ENCODE data around the gene MMP27.
"Not testable (repeated sequence)": the region's sequence is repeated elsewhere in the genome, so short reads cannot be mapped to it uniquely, and the experiment has no call there.

Gene MMP27

GRCh38 chr11:102705626-102706025 lies at the start of gene MMP27:
MMP27 (minus strand) TSS chr11:102705769; CDS start chr11:102705714, 55 bp downstream.
- DNase-seq (ENCODE audit: low spot score): no peak

- no peak for DNase-seq (ENCODE audit: low spot score)
These were observed 47.7 kb upstream of the MMP27 start for GRCh38 chr11:102753267-102753666.

DNA sequence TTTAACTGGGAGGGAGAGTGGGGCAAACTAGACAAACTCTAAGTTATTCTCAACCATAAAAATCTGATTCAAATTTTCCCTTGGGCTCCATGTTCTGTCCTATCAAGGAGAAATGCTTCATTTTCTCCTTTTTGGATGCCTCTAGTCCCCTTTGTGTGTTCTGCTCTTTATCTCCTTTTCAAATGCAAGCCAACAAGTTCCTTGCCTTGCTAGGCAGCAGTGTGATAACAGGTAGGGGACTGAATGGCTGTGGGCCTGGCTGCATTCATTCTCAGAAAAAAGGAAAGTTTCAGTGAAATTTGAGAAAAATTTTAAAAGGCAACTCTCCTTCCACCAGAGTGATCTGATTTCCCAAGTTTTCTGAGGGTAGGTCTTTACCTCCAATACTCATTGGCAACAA lies 46.1 kb upstream of the MMP27 start:
- no peak for DNase-seq (ENCODE audit: low spot score)

DNA sequence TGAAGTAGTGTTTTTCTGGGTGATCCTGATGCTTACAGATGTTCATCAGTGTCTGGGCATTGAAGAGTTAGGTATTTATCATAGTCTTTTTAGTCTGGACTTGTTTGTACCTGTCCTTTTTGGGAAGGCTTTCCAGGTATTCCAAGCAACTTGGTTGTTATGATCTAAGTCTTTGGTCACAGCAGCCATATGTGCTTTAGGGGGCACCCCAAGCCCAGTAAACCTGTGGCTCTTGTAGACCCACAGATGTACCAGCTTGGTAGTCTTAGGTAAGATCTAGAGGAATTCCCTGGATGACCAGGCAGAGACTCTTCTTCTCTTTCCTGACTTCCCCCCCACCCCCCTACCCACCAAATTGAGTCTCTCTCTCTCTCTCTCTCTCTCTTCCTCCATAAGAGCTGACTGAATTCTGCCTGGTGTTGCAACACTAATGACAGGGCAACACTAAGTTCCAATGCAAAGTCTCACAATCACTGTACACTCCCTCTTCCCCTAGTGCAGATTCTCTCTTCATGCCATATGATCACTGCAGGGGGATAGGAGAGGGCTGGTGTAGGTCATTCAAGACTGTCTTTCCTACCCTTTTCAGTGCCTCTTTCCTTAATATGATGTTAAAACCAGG lies 43.6 kb upstream of the MMP27 start:
- no peak for DNase-seq (ENCODE audit: low spot score)

GRCh38 chr11:102746746-102747578 lies 41.4 kb upstream of the MMP27 start:
- DNase-seq (ENCODE audit: low spot score): not testable (repeated sequence)

- no peak for DNase-seq (ENCODE audit: low spot score)
These were observed 29.1 kb upstream of the MMP27 start for GRCh38 chr11:102734650-102735049.

DNA sequence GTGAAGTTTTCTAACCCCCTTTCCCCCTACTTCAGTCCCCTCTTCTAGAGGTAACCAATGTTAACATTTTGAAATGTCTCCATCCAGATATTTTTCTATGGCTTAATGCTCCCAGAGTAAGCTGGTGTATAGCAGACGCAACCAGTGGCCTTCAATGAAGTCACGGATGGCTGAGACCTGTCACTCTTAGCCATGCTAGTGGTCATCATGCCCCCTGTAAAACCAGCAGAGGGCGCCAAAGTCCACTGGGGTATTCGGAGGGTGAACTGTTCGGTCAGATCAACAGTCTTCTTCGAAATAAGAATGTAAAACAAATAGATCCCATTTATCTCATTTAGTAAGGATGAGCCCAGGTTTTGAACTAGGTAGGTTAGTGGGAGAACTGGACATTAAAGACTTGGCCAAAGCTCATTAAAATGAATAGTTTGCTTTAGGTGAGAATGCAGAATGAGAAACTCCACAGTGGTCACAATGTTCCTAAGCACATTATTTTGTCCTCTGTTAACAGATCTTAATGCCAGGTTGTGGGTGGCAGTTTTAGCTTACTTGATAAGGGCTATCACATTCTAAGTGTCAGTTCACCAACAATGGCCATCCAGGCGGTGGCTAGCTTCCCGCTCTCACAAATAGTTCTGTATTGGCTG lies 27.8 kb upstream of the MMP27 start:
- DNase-seq (ENCODE audit: low spot score): peak; percentile 54

- not testable (repeated sequence) for DNase-seq (ENCODE audit: low spot score)
These were observed 25.4 kb upstream of the MMP27 start for GRCh38 chr11:102730944-102731343.

- DNase-seq (ENCODE audit: low spot score): no peak
These were observed 24.6 kb upstream of the MMP27 start for GRCh38 chr11:102729849-102730815.

DNA sequence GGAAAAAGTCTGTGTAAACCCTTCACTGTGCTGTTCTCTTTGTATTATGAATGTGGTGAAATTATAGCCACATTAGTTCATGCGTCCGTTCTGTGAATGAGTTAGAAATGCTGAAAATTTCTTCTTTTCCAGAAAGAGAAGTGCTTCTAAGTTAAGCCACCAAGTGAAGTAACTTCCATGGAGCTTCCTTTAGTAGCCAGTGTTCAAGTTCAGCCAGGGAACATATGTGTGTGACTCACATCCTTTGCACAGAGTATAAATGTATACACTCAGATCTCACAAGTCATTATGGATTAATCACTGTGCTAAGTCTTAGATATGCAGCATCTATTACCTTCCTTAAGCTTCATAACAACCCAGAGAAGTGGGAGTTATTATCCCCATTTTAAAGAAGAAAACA lies 22.3 kb upstream of the MMP27 start:
- no peak for DNase-seq (ENCODE audit: low spot score)

DNA sequence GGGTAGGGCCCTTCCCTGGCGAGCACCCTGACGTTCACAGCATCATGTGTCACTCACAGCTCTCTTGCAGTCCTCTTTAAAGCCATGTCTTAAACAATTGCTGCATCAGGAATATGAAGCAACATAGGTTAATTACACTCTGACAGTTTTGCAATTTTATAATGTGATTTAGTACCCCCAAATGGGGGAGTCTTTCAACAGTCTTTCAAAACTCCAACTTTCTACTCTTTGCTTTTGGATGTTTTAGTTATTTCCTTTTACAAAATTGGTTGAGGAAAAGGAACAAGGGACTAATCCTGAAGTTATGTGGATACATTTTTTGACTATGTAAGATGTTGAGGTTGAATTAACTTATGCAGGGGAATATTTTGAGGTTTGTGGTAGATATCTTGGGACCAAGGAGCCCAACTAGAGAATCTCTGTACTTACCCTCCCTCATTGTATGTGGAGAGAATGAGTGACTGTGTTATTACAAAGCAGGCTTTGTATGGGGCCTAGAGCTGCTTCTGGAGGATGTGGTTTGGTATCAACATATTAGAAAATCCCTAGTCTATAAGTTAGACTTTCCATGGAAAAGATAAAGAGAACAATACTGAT lies 19.4 kb upstream of the MMP27 start, which contains the start of gene MMP8:
Gene MMP8, minus strand, starts transcription at position 51 of the 597 bp plus-strand sequence. CDS start 99 bp downstream, outside the sequence.
- DNase-seq (ENCODE audit: low spot score): no peak

GRCh38 chr11:102722821-102723220 lies 17.3 kb upstream of the MMP27 start:
- DNase-seq (ENCODE audit: low spot score): no peak

DNA sequence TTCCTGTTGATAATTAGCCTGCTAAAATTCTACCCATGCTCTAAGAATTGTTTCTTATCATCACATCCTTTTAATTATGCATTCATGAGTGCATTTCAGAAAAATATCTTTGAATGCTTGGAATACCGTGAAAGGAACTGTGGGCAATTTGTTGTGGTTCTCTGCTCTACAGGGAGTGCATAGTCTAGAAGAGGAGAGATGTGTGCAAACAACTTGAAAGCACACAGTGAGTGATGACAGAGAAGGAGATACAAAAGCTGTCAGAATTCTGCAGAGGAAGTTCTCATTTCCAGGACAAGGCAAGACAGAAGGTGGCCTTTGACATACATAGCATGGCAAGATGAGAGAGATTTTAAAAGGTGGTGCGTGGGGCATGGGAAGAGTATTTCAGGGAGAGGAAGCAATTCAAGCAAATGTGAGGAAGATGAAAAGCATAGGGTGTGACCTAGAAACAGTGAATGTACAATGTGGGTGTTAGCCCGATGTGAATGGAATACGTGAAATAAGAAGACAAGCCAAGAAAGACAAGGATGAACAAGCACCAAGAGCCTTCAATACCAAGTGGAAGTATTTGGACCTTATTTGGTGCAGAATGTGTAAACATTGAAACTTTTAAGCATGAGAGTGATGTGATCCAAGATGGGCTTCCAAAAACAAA lies 14.2 kb upstream of the MMP27 start:
- DNase-seq (ENCODE audit: low spot score): no peak

DNA sequence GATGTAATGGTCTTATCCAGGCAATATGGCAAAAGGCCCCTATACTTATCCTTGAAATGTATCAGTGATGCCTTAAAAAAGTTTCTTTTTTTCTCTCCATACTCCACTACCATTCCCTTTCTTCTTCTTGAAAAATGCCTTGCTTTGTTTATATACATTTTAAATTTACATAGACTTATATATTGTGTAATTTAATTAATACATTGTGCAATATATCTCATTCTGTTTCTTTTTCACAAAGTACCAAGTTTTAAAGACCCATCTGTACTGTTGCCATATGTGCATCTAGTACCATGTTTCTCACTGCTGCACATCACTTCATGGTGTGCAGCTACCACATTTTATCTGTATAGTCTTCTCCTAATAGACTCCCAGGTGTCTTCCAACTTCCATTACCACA lies 11.7 kb upstream of the MMP27 start:
- DNase-seq (ENCODE audit: low spot score): no peak

GRCh38 chr11:102716527-102716926 lies 11.0 kb upstream of the MMP27 start:
- no peak for DNase-seq (ENCODE audit: low spot score)

DNA sequence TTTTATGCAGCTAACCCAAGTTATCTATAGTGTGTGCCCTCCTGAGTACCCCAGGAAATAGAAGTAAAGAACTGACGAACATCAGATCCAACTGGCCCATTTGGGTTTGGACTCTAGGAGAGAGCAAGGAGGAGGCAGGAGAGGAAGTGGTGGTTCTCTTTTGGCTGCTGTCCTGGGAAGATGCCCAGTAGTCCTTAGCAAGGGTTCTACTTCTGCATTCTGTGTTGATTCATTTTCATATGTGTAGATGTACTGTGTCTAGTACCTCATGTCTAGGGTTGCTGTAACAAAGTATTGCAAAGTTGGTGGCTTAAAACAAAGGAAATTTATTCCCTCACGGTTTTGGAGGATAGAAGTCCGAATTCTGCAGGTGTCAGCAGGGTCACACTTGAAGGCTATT lies 6.6 kb upstream of the MMP27 start:
- DNase-seq (ENCODE audit: low spot score): no peak

GRCh38 chr11:102709201-102709945 lies 3.8 kb upstream of the MMP27 start:
- DNase-seq (ENCODE audit: low spot score): no peak

DNA sequence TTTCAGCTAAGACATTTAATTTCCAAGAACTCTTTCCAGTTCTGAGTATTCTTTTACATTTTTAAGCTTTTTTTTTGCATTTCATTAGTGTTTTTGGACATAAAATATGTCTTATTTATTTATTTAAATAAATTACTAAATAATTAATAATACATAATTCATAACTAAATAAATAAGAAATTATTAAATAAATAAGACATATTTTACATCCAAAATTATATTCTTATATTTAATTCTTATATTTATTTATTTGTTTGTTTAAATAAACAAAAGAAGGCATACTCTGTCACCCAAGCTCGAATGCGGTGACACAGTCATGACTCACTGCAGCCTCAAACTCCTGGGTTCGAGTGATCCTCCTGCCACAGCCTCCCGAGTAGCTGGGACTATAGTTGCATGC lies 3.1 kb upstream of the MMP27 start:
- no peak for DNase-seq (ENCODE audit: low spot score)

GRCh38 chr11:102704841-102705240 lies 728 bp downstream of the MMP27 start:
- DNase-seq (ENCODE audit: low spot score): no peak

Measured in hematopoietic multipotent progenitor cell treated with erythropoietin and hydrocortisone succinate and interleukin-3 and kit ligand, for 15 days (in vitro differentiated cells).